ENCODE results near the gene BST1.

BST1 gene

DNA sequence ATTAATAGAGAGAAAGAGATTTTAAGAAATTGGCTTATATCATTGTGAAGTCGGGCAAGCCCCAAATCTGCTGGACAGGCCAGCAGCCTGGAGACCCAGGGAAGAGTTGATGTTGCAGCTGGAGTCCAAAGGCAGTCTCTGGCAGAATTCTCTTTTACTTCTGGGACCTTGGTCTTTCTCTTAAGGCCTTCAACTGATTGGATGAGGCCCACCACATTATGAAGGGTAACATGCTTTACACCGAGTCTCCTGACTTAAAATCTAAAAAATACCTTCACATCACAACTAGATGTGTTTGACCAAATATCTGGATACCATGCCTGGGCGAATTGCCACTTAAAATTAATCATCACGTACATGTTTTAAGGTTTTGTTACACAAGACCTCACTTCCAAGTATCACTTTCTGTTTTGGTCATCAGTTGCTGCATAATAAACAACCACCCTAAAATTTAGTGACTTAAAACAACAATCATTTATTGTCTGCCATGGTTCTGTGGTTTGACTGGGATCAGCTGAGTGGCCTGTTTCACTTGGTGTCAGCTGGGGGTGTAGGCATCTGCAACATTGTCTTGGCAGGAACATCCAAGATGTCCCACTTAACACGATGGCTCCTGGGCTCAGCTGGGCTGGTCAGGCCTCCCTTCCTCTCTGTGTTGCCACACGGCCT lies 78.7 kb downstream of the BST1 start:
- no peak for DNase-seq
